Activated CD8-positive, alpha-beta T cell treated with anti-CD3 and anti-CD28 coated beads for 36 hours (primary cell): ENCODE results near the gene ALCAM. TPM values are rescaled to one million over a fixed set of nuclear protein-coding genes. Genes with fewer than 3 reads are reported as not detected.

ENCODE experiments used
- ATAC-seq: fragments of 200-7000 bp; cut with Tn5 transposase; one replicate; pipeline ENCODE4 v1.10.0; 2021; ENCODE audit warnings: mild to moderate bottlenecking, moderate library complexity
- CTCF ChIA-PET: fragments of 350-600 bp; sonication (Branson Sonifier 250); formaldehyde crosslinking; loops from one replicate; lab custom pipeline; 2021; ENCODE audit warnings: antibody characterized with exemption; lab: Charles Lee
- POLR2A ChIA-PET: fragments of 350-600 bp; sonication (Branson Sonifier 250); formaldehyde crosslinking; loops from one replicate; lab custom pipeline; 2021; ENCODE audit warnings: antibody characterized with exemption; lab: Charles Lee
- DNase-seq: peaks from one replicate; pipeline ENCODE4 v3.0.0-alpha.2; 2020
- H3K27ac Mint-ChIP-seq: one replicate; pipeline ENCODE4 v1.8.0; 2021; ENCODE audit warnings: mild to moderate bottlenecking, mixed read lengths
- H3K27me3 Mint-ChIP-seq: one replicate; pipeline ENCODE4 v1.8.0; 2021; ENCODE audit warnings: mixed read lengths
- H3K36me3 Mint-ChIP-seq: one replicate; pipeline ENCODE4 v1.8.0; 2021; ENCODE audit warnings: low read depth, mixed read lengths
- H3K4me1 Mint-ChIP-seq: one replicate; pipeline ENCODE4 v1.8.0; 2021; ENCODE audit warnings: low read depth, mixed read lengths
- H3K4me3 Mint-ChIP-seq: one replicate; pipeline ENCODE4 v1.8.0; 2021; ENCODE audit warnings: mild to moderate bottlenecking, moderate library complexity, mixed read lengths
- H3K9me3 Mint-ChIP-seq: one replicate; pipeline ENCODE4 v1.8.0; 2021; ENCODE audit warnings: mixed read lengths
- intact Hi-C: fragments of 100-400 bp; cut with micrococcal nuclease; formaldehyde crosslinking; loops from one replicate; pipeline ENCODE4 v1.10.0; 2022
- total RNA-seq, 2 experiments: library from RNA; stranded (reverse); gene quantifications; one replicate each; pipeline ENCODE4 v1.2.3, GENCODE V29; 2021
- TF ChIP-seq, protein P1 (sequence below): fragments of 200-600 bp; IDR thresholded peaks from one replicate; pipeline ENCODE4 v1.8.0; 2022; ENCODE audit warnings: antibody characterized with exemption, mild to moderate bottlenecking

The ALCAM gene
- total RNA-seq, 2 experiments from 2014 or later = 13.9 to 14.5 TPM

DNA sequence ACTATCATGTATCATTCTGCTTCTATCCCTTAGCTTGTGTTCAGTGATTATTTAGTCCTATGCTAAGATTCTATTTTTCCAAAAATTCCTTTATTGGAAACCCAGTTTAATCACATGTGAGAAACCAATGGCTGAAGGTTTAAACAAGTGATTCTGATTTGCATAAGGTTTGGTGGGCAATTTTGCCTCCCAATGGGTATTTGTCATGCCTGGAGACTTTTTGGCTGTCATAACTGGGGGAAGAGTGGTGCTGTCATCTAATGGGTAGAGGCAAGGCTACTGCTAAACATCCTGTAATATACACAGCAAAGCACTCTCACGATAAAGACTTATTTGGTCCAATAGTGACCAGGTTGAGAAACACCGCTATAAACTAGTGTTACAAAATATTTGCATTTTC lies 148.7 kb downstream of the ALCAM start:
- intact Hi-C loops = loop anchor here (10.0 kb wide), 1 partner anchor 951 kb away; no protein-coding TSS in a partner anchor
- ATAC-seq (no peak), DNase-seq (no peak)
- TF ChIP-seq, protein P1, sequence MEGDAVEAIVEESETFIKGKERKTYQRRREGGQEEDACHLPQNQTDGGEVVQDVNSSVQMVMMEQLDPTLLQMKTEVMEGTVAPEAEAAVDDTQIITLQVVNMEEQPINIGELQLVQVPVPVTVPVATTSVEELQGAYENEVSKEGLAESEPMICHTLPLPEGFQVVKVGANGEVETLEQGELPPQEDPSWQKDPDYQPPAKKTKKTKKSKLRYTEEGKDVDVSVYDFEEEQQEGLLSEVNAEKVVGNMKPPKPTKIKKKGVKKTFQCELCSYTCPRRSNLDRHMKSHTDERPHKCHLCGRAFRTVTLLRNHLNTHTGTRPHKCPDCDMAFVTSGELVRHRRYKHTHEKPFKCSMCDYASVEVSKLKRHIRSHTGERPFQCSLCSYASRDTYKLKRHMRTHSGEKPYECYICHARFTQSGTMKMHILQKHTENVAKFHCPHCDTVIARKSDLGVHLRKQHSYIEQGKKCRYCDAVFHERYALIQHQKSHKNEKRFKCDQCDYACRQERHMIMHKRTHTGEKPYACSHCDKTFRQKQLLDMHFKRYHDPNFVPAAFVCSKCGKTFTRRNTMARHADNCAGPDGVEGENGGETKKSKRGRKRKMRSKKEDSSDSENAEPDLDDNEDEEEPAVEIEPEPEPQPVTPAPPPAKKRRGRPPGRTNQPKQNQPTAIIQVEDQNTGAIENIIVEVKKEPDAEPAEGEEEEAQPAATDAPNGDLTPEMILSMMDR = no peak
- ChIA-PET POLR2A (no interaction called here), CTCF (no interaction called here)
- Mint-ChIP-seq H3K4me1 (peaks cover 3% of the 10 kb centered on the region), H3K27ac (no peak overlapping the region), H3K9me3 (no peaks in the 10 kb centered on the region), H3K27me3 (no peaks in the 10 kb centered on the region), H3K36me3 (no peaks in the 10 kb centered on the region), H3K4me3 (no peak overlapping the region)

DNA sequence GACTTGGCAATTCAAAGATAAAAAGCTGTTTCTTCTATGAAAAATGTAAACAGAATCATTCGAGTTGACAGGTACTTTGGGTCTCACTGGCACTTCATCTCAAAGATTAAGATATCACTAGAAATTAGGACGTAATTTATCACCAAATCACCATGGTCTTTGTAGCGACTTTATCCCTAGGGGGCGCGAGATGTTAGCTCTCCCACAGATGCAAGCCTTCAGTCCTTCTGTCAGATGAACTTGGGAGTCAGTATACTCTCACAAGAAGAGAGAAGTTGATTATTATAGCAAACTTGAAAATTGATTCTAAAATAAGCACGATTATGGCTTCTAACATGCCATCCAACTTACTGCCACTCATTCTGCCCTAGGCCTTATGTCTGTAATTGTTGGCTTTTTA lies 150.3 kb downstream of the ALCAM start:
- CTCF ChIA-PET = interaction anchor here (0.9 to 4.1 kb wide), 3 partner anchors 12 to 1093 kb away, joined by 3 to 33 read pairs (median 3); no protein-coding TSS in a partner anchor
- Mint-ChIP-seq H3K9me3 (no peaks in the 10 kb centered on the region), H3K36me3 (no peaks in the 10 kb centered on the region), H3K4me1 (peaks cover 3% of the 10 kb centered on the region), H3K27me3 (no peaks in the 10 kb centered on the region), H3K4me3 (no peak overlapping the region), H3K27ac (no peak overlapping the region)
- TF ChIP-seq, protein P1 = no peak
- no peak for DNase-seq
- ATAC-seq = no peak
- intact Hi-C loops = loop anchor here (10.0 kb wide), 1 partner anchor 952 kb away; no protein-coding TSS in a partner anchor
- POLR2A ChIA-PET = no interaction called here

DNA sequence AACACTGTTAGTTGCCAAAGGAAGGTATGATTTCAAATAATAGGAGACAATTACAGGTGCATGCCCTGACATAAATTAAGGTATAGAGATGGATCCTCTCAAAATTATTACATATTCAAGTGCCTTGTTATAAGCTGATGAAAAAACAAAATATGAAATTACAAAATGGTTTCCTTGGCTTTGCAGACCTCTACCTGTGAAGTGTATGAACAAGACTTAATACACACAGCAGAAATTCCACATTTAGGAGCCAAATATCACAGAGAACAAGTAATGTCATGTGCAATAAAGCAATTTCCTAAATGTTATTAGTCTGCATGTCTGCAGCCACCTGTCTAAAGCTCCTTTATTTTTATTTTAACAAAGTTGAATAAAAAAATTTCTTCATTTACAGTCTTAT lies 151.5 kb downstream of the ALCAM start:
- CTCF ChIA-PET = interaction anchor here (0.8 to 4.1 kb wide), 4 partner anchors 9 to 294 kb away, joined by 3 to 33 read pairs (median 5); no protein-coding TSS in a partner anchor
- ATAC-seq (no peak), DNase-seq (no peak)
- H3K36me3 Mint-ChIP-seq = no peaks in the 10 kb centered on the region
- H3K9me3 Mint-ChIP-seq = no peaks in the 10 kb centered on the region
- POLR2A ChIA-PET = no interaction called here
- no peak overlapping the region for H3K27ac Mint-ChIP-seq
- intact Hi-C loops = loop anchor here (10.0 kb wide), 1 partner anchor 953 kb away; no protein-coding TSS in a partner anchor
- H3K27me3 Mint-ChIP-seq = no peaks in the 10 kb centered on the region
- H3K4me3 Mint-ChIP-seq = no peak overlapping the region
- TF ChIP-seq, protein P1 = no peak
- H3K4me1 Mint-ChIP-seq = peaks cover 3% of the 10 kb centered on the region

DNA sequence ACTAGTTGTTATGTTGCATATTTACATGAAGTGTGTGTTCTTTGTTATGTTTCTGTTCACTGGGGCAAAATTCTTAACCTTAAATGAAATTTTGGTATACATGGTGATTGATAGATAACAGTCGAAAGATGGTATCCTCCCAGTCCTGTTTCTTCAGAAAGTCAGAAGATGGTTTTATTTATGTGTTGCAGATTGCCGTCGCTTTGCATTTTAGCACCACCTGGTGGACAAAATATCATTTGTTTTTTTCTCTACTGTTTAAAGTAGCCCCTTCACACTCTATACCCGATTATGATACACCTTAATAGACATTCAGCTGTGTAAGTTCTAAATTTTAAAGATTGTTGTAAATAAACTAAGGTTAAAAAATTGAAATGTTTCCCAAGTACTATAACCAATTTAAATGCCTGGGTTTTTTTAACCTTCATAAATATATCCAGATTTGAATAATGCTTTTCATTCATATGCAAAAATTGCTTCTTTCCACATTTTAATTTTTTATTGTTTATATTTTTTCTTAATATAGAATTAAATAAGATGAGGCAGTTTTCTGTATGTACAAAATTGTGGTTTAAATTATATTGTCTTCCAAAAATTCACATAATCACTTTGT lies 152.2 kb downstream of the ALCAM start:
- H3K36me3 Mint-ChIP-seq = no peaks in the 10 kb centered on the region
- no peak overlapping the region for H3K4me3 Mint-ChIP-seq
- ATAC-seq (peak; percentile 69), DNase-seq (peak; percentile 37)
- POLR2A ChIA-PET = no interaction called here
- no peak overlapping the region for H3K27ac Mint-ChIP-seq
- peaks cover 3% of the 10 kb centered on the region for H3K4me1 Mint-ChIP-seq
- TF ChIP-seq, protein P1 = peak; percentile 82
- H3K9me3 Mint-ChIP-seq = no peaks in the 10 kb centered on the region
- H3K27me3 Mint-ChIP-seq = no peaks in the 10 kb centered on the region
- intact Hi-C loops = loop anchor here (10.0 kb wide), 1 partner anchor 954 kb away; no protein-coding TSS in a partner anchor
- CTCF ChIA-PET = interaction anchor here (0.6 to 4.1 kb wide), 3 partner anchors 9 to 17 kb away, joined by 3 to 33 read pairs (median 7); no protein-coding TSS in a partner anchor

DNA sequence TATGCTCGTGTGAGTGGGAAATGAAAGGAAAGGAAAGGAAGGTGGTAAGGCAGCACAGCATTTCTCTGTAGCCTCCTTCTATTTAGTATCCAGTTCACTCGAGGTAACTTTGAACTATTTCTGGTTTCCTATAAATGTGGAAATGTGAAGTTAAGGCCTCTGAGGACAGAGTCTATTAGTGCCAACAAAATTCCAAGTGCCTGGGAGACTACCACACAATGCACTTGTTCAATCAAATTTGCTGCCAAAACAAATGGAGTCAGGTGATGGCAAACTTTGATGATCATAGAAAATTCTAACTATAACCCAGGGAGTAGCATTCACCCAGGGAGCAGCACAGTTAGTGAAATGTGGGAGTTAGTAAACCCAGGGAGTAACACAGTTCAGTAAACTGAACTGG lies 155.1 kb downstream of the ALCAM start:
- Mint-ChIP-seq H3K27ac (no peak overlapping the region), H3K36me3 (no peaks in the 10 kb centered on the region), H3K4me1 (peaks cover 7% of the 10 kb centered on the region), H3K27me3 (no peaks in the 10 kb centered on the region), H3K9me3 (no peaks in the 10 kb centered on the region), H3K4me3 (no peak overlapping the region)
- ATAC-seq = no peak
- TF ChIP-seq, protein P1 = no peak
- no peak for DNase-seq
- CTCF ChIA-PET = no interaction called here
- intact Hi-C loops = no loop called here
- POLR2A ChIA-PET = no interaction called here
